Activated T-helper 9 cell treated with anti-CD3 and anti-CD28 coated beads, Interleukin-2, amount 50 U/mL, for 16 hours (primary cell): ENCODE data around the gene PLIN3.
"Not testable (repeated sequence)": the region's sequence is repeated elsewhere in the genome, so short reads cannot be mapped to it uniquely, and the experiment has no call there.

Source experiments
- DNase-seq: peaks from one replicate; pipeline ENCODE4 v3.0.0-alpha.2; 2020; ENCODE audit warnings: low read depth

Gene PLIN3

GRCh38 chr19:4811328-4812131 lies 55.9 kb downstream of the PLIN3 start:
- DNase-seq: peak; percentile 82

GRCh38 chr19:4807188-4807587 lies 60.3 kb downstream of the PLIN3 start:
- DNase-seq: no peak

GRCh38 chr19:4806384-4806783 lies 61.1 kb downstream of the PLIN3 start:
- DNase-seq: no peak

GRCh38 chr19:4805140-4805539 lies 62.3 kb downstream of the PLIN3 start:
- not testable (repeated sequence) for DNase-seq

GRCh38 chr19:4803736-4804695 lies 63.5 kb downstream of the PLIN3 start:
- peak; percentile 40 for DNase-seq

GRCh38 chr19:4802711-4803110 lies 64.8 kb downstream of the PLIN3 start:
- no peak for DNase-seq

GRCh38 chr19:4801085-4801619 lies 66.3 kb downstream of the PLIN3 start:
- DNase-seq: no peak

- DNase-seq: no peak
Measured at GRCh38 chr19:4800591-4801081, 66.8 kb downstream of the PLIN3 start.

- no peak for DNase-seq
Measured at GRCh38 chr19:4795400-4795799, 72.1 kb downstream of the PLIN3 start.

- no peak for DNase-seq
Measured at GRCh38 chr19:4794971-4795370, 72.5 kb downstream of the PLIN3 start.

GRCh38 chr19:4793278-4793677 lies 74.2 kb downstream of the PLIN3 start:
- DNase-seq: not testable (repeated sequence)

- not testable (repeated sequence) for DNase-seq
Measured at GRCh38 chr19:4792866-4793195, 74.6 kb downstream of the PLIN3 start.

GRCh38 chr19:4792019-4792865 lies 75.2 kb downstream of the PLIN3 start:
- not testable (repeated sequence) for DNase-seq

- DNase-seq: peak; percentile 97
Measured at GRCh38 chr19:4791183-4792018, 76.1 kb downstream of the PLIN3 start, which contains the start of gene FEM1A. Gene FEM1A, plus strand, starts transcription at chr19:4791734. Its CDS starts 121 bp downstream, at chr19:4791855.
